ENCODE results near the gene PPM1H.

PPM1H gene

GRCh38 chr12:62603061-62603810, 331.7 kb downstream of the PPM1H start:
- H3K36me3 ChIP-seq (ENCODE audit: control insufficient read depth, insufficient read depth, low read length): no peaks in the 10 kb centered on the region
- no peaks in the 10 kb centered on the region for H3K9me3 ChIP-seq (ENCODE audit: control insufficient read depth, insufficient read depth, low read length)
- H3K27me3 ChIP-seq (ENCODE audit: control insufficient read depth, insufficient read depth, low read length): no peaks in the 10 kb centered on the region
- H3K4me3 ChIP-seq (ENCODE audit: low read depth, low read length): peak overlapping the region; percentile 96
- peak overlapping the region; percentile 100 for H3K27ac ChIP-seq (ENCODE audit: low read depth, low read length)
- H3K9ac ChIP-seq (ENCODE audit: low read depth, low read length): peak overlapping the region; percentile 99
- H3K4me1 ChIP-seq (ENCODE audit: control insufficient read depth, insufficient read depth, low read length): peaks cover 37% of the 10 kb centered on the region

- peak overlapping the region; percentile 99 for H3K9ac ChIP-seq (ENCODE audit: low read depth, low read length)
- H3K27me3 ChIP-seq (ENCODE audit: control insufficient read depth, insufficient read depth, low read length): no peaks in the 10 kb centered on the region
- peaks cover 37% of the 10 kb centered on the region for H3K4me1 ChIP-seq (ENCODE audit: control insufficient read depth, insufficient read depth, low read length)
- H3K9me3 ChIP-seq (ENCODE audit: control insufficient read depth, insufficient read depth, low read length): no peaks in the 10 kb centered on the region
- no peaks in the 10 kb centered on the region for H3K36me3 ChIP-seq (ENCODE audit: control insufficient read depth, insufficient read depth, low read length)
- H3K27ac ChIP-seq (ENCODE audit: low read depth, low read length): peak overlapping the region; percentile 100
- peak overlapping the region; percentile 96 for H3K4me3 ChIP-seq (ENCODE audit: low read depth, low read length)
Measured at GRCh38 chr12:62602255-62603060, 332.5 kb downstream of the PPM1H start.

GRCh38 chr12:62601765-62602164, 333.2 kb downstream of the PPM1H start:
- Histone ChIP-seq H3K27me3 (ENCODE audit: control insufficient read depth, insufficient read depth, low read length) (no peaks in the 10 kb centered on the region), H3K36me3 (ENCODE audit: control insufficient read depth, insufficient read depth, low read length) (no peaks in the 10 kb centered on the region), H3K9ac (ENCODE audit: low read depth, low read length) (peak overlapping the region; percentile 99)

DNA sequence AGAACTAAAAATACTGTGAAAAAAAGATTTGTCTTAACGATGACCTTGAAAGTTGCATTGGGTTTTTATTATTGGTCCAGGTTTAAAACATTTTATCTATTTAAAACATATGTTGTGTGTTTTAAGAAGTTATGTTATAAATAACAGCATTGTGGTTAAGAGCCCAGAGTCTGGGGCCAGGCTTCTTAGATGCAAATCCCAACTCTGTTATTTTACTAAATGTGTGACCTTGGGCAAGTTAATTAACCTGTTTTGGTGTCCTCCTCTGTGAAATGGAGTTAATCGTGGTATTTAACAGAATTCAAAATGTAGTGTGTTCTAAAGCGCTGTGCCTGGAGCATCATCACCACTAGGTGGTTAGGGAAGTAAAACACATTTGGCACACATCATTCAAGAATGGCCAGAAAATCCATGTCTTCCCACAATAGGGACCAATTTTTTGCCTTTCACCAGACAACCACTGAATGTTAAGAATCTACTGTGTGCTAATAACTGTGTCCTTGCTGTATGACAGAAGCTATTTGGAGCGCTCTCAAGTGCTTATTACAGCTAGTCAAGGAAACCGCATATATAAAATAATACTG, 335.0 kb downstream of the PPM1H start:
- no peaks in the 10 kb centered on the region for H3K27me3 ChIP-seq (ENCODE audit: control insufficient read depth, insufficient read depth, low read length)
- H3K4me3 ChIP-seq (ENCODE audit: low read depth, low read length): no peak overlapping the region
- H3K9me3 ChIP-seq (ENCODE audit: control insufficient read depth, insufficient read depth, low read length): no peaks in the 10 kb centered on the region
- H3K4me1 ChIP-seq (ENCODE audit: control insufficient read depth, insufficient read depth, low read length): peaks cover 27% of the 10 kb centered on the region
- H3K9ac ChIP-seq (ENCODE audit: low read depth, low read length): no peak overlapping the region
- no peaks in the 10 kb centered on the region for H3K36me3 ChIP-seq (ENCODE audit: control insufficient read depth, insufficient read depth, low read length)
- H3K27ac ChIP-seq (ENCODE audit: low read depth, low read length): no peak overlapping the region

More at GRCh38 chr12:62601765-62602164, 333.2 kb downstream of the PPM1H start:
- Histone ChIP-seq H3K4me3 (ENCODE audit: low read depth, low read length) (peak overlapping the region; percentile 96), H3K9me3 (ENCODE audit: control insufficient read depth, insufficient read depth, low read length) (no peaks in the 10 kb centered on the region), H3K4me1 (ENCODE audit: control insufficient read depth, insufficient read depth, low read length) (peaks cover 37% of the 10 kb centered on the region), H3K27ac (ENCODE audit: low read depth, low read length) (peak overlapping the region; percentile 100)

DNA sequence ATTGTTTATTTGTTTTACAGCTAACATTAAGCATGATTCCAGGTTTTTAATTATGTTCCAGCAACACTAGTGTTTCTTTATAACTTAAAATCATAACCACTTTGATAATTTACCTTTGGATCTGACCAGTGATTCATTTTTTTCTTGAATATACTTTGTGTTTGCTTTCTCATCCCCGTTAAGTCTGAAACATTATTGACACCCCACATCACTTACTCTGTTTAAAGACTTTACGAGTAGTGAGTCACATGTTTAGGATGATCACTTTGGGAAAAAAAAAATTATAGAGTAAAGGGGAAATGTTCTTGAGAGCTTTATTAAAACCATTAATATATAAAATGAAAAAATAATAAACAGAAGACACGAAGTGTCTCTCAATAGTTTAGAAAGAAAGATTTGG, 336.1 kb downstream of the PPM1H start:
- Histone ChIP-seq H3K4me1 (ENCODE audit: control insufficient read depth, insufficient read depth, low read length) (peaks cover 23% of the 10 kb centered on the region), H3K9ac (ENCODE audit: low read depth, low read length) (no peak overlapping the region), H3K27me3 (ENCODE audit: control insufficient read depth, insufficient read depth, low read length) (no peaks in the 10 kb centered on the region)

GRCh38 chr12:62597253-62597652, 337.7 kb downstream of the PPM1H start:
- peaks cover 23% of the 10 kb centered on the region for H3K4me1 ChIP-seq (ENCODE audit: control insufficient read depth, insufficient read depth, low read length)
- H3K27me3 ChIP-seq (ENCODE audit: control insufficient read depth, insufficient read depth, low read length): no peaks in the 10 kb centered on the region
- H3K27ac ChIP-seq (ENCODE audit: low read depth, low read length): no peak overlapping the region
- no peaks in the 10 kb centered on the region for H3K9me3 ChIP-seq (ENCODE audit: control insufficient read depth, insufficient read depth, low read length)
- peaks cover 5% of the 10 kb centered on the region for H3K36me3 ChIP-seq (ENCODE audit: control insufficient read depth, insufficient read depth, low read length)
- no peak overlapping the region for H3K9ac ChIP-seq (ENCODE audit: low read depth, low read length)
- no peak overlapping the region for H3K4me3 ChIP-seq (ENCODE audit: low read depth, low read length)

More for the DNA sequence above, 336.1 kb downstream of the PPM1H start:
- no peaks in the 10 kb centered on the region for H3K36me3 ChIP-seq (ENCODE audit: control insufficient read depth, insufficient read depth, low read length)
- H3K9me3 ChIP-seq (ENCODE audit: control insufficient read depth, insufficient read depth, low read length): no peaks in the 10 kb centered on the region
- H3K27ac ChIP-seq (ENCODE audit: low read depth, low read length): no peak overlapping the region
- H3K4me3 ChIP-seq (ENCODE audit: low read depth, low read length): no peak overlapping the region

Measured in HUES48 (cell line).